Right renal pelvis (tissue), 4 donors: ENCODE results near the gene MDGA2. TPM values are rescaled to one million over a fixed set of nuclear protein-coding genes. Genes with fewer than 3 reads are reported as not detected.
"Not testable (repeated sequence)": the region's sequence is repeated elsewhere in the genome, so short reads cannot be mapped to it uniquely, and the experiment has no call there.

ENCODE experiments used
- DNase-seq, 4 donors: peaks; one replicate each; pipeline ENCODE4 v3.0.0-alpha.2; 2013; ENCODE audit warnings: low read depth in 4 of 4, low spot score in 3 of 4, missing footprints in 1 of 4
- polyA plus RNA-seq, 4 donors: library from polyadenylated mRNA; unstranded; fragments of 120-200 nt; gene quantifications; one replicate each; pipeline ENCODE4 v1.2.1, GENCODE V29; 2013; ENCODE audit not compliant: insufficient read length in 4 of 4

Gene MDGA2
- polyA plus RNA-seq, 4 donors = 1.8 to 2.4 (median 2.1) TPM

GRCh38 chr14:47626151-47627035 is 49.0 kb downstream of the MDGA2 start:
- DNase-seq = no peak

- not testable (repeated sequence) for DNase-seq
These were observed 51.3 kb downstream of the MDGA2 start for GRCh38 chr14:47624126-47624525.

- no peak for DNase-seq
These were observed 56.0 kb downstream of the MDGA2 start for GRCh38 chr14:47619392-47619791.

- no peak for DNase-seq
These were observed 68.8 kb downstream of the MDGA2 start for GRCh38 chr14:47606566-47606965.

- DNase-seq = no peak
These were observed 78.5 kb downstream of the MDGA2 start for GRCh38 chr14:47596860-47597259.

GRCh38 chr14:47596232-47596631 is 79.2 kb downstream of the MDGA2 start:
- no peak for DNase-seq

- DNase-seq = no peak
These were observed 79.9 kb downstream of the MDGA2 start for GRCh38 chr14:47595552-47595951.

GRCh38 chr14:47590767-47591495 is 84.5 kb downstream of the MDGA2 start:
- DNase-seq = no peak

- no peak for DNase-seq
These were observed 90.0 kb downstream of the MDGA2 start for GRCh38 chr14:47585447-47585846.

- no peak for DNase-seq
These were observed 108.1 kb downstream of the MDGA2 start for GRCh38 chr14:47567273-47567672.

GRCh38 chr14:47557894-47558293 is 117.5 kb downstream of the MDGA2 start:
- DNase-seq = no peak

- no peak for DNase-seq
These were observed 120.1 kb downstream of the MDGA2 start for GRCh38 chr14:47555333-47555732.

GRCh38 chr14:47549886-47550285 is 125.5 kb downstream of the MDGA2 start:
- DNase-seq = no peak

GRCh38 chr14:47543459-47543858 is 131.9 kb downstream of the MDGA2 start:
- DNase-seq = no peak

GRCh38 chr14:47541662-47542061 is 133.7 kb downstream of the MDGA2 start:
- no peak for DNase-seq

GRCh38 chr14:47539031-47539461 is 136.4 kb downstream of the MDGA2 start:
- peak in 1 of 4 donors; percentile 6 for DNase-seq

- DNase-seq = no peak
These were observed 139.1 kb downstream of the MDGA2 start for GRCh38 chr14:47536341-47536740.

- DNase-seq = no peak
These were observed 148.7 kb downstream of the MDGA2 start for GRCh38 chr14:47526591-47527244.

GRCh38 chr14:47524524-47524923 is 150.9 kb downstream of the MDGA2 start:
- DNase-seq = no peak

GRCh38 chr14:47520382-47520781 is 155.0 kb downstream of the MDGA2 start:
- DNase-seq = no peak

GRCh38 chr14:47511829-47512228 is 163.6 kb downstream of the MDGA2 start:
- DNase-seq = no peak
